NCI-H146 (cell line): ENCODE measurements around the gene TOR1B.
"Not testable (repeated sequence)": the region's sequence is repeated elsewhere in the genome, so short reads cannot be mapped to it uniquely, and the experiment has no call there.

ENCODE experiments used
- DNase-seq: peaks from one replicate; lab custom pipeline; 2025; lab: John Stamatoyannopoulos, UW

Gene TOR1B, protein sequence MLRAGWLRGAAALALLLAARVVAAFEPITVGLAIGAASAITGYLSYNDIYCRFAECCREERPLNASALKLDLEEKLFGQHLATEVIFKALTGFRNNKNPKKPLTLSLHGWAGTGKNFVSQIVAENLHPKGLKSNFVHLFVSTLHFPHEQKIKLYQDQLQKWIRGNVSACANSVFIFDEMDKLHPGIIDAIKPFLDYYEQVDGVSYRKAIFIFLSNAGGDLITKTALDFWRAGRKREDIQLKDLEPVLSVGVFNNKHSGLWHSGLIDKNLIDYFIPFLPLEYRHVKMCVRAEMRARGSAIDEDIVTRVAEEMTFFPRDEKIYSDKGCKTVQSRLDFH

DNA sequence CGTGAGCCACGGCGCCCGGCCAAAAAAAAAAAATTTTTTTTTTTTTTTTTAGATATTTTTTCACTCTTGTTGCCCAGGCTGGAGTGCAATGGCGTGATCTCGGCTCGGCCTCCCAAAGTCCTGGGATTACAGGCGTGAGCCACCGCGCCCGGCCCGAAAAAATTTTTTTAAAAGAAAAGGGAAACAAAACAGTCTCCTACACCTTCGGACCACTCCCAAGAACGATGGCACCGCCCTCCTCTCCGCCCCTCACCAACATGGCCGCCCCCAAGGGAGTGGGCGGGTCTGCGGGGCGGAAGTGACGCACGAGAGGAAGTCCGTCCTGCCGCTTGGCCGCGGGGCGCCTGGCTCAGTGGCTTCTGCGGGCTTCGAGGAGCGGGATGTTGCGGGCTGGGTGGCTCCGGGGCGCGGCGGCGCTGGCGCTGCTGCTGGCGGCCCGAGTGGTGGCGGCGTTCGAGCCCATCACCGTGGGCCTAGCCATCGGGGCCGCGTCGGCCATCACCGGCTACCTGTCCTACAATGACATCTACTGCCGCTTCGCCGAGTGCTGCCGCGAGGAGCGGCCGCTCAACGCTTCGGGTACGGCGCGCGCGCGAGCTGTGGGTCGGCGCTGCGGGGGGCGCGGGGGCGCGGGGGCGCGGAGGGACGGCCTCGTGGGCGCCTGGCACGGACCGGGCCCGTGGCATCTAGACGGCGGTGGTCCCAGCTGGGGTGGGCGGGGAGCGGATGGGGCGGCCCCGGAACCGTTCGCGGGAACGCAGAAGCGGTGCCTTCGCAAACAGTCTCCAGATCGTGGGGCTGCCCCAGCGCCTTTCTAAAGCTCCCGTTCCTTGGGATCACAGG lies at the start of gene TOR1B:
Gene TOR1B, plus strand, starts transcription at position 352 of the 843 bp plus-strand sequence. Its CDS starts 29 bp downstream, at position 381.
- DNase-seq = peak; percentile 91

DNA sequence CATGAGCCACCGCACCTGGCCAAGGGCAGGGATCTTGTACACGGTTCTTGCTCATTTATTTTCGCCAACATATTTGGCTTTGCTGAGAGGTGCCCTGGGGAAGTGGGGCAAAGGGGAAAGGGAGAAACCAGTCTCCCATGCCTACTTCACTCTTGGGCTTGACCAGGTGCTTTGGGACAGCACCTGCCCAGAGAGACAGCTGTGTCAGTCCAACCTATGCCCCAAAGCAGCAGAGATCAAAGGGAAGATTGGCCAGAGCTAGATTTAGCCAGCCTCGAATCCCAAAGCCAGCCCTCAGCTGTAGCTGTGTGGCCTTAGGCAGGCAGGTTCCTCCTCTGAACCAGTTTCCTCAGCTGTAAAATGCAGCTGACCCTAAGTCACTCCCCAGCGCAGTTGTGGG lies 47.8 kb upstream of the TOR1B start:
- DNase-seq = no peak

DNA sequence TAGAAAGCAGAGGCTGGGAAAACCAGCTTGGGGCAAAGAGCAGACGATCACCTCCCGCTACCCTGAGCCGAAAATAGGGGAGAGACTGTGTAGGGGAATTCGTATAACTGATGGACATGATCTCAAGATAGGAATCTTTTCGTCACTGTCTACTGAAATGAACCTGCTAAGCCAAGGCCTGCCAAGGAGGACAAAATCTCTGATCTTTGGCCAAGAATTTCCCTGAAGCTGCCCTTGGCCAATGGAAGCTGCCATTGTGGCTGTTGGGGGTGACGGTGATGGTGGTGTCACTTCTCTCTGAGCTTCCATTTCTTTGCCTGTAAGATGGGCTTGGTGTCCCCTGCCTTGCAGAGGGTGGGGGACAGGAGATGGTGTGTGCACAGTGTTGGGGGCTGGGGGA lies 46.8 kb upstream of the TOR1B start:
- no peak for DNase-seq

DNA sequence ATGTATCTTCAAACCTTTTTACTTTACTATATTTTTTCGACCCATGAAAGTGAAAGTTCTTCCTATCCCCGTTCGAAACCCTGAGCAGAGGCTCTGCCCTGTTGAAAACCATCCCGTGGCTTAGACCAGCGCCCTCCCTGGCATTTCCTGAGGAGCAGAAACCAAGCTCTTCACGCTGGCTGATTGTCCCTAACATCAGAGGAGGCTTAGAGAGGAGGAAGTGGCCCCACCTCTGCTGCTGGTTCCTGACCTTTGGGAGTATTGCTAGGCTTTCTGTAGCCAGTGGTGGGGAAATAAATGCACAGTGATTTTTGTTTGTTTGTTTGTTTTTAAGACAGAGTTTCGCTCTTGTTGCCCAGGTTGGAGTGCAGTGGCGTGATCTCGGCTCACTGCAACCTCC lies 45.9 kb upstream of the TOR1B start:
- no peak for DNase-seq

- no peak for DNase-seq
Observed at GRCh38 chr9:129759319-129759718, 43.7 kb upstream of the TOR1B start.

GRCh38 chr9:129759804-129760502 lies 43.0 kb upstream of the TOR1B start:
- no peak for DNase-seq

- not testable (repeated sequence) for DNase-seq
Observed at GRCh38 chr9:129760784-129761183, 42.2 kb upstream of the TOR1B start.

GRCh38 chr9:129761293-129761900 lies 41.6 kb upstream of the TOR1B start:
- DNase-seq = no peak

- no peak for DNase-seq
Observed at GRCh38 chr9:129761901-129762369, 41.0 kb upstream of the TOR1B start.

DNA sequence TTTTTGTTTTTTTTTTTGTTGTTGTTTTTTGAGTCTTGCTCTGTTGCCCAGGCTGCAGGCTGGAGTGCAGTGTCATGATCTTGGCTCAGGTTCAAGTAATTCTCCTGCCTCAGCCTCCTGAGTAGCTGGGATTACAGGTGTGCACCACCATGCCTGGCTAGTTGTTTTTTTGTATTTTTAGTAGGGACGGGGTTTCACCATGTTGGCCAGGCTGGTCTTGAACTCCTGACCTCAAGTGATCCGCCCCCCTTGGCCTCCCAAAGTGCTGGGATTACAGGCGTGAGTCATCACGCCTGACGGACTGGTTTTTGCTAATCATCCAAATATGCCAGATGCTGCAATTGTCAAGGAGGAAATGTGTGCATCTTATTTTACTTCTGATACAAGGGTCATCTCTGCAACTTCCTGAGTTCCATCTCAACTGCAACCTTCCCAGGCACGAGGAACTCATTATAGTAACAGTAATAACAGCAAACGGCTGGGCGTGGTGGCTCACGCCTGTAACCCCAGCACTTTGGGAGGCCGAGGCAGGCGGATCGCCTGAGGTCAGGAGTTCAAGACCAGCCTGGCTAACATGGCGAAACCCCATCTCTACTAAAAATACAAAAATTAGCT lies 40.5 kb upstream of the TOR1B start:
- not testable (repeated sequence) for DNase-seq

GRCh38 chr9:129762985-129763926 lies 39.7 kb upstream of the TOR1B start:
- DNase-seq = no peak

GRCh38 chr9:129765764-129766317 lies 37.1 kb upstream of the TOR1B start:
- no peak for DNase-seq

DNA sequence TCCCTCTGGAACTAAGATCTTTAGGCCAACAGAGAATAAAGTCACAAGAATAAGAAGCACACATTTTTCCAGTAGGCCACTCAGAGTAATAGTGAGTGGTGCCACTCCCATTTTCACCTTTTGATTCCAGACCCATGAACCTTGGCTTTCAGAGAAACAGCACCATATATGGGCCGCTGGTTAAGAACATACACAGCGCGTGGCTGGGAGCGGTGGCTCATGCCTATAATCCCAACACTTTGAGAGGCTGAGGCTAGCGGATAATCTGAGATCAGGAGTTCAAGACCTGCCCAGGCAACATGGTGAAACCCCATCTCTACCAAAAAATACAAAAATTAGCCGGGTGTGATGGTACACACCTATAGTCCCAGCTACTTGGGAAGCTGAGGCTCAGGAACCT lies 34.5 kb upstream of the TOR1B start:
- no peak for DNase-seq

- DNase-seq = no peak
Observed at GRCh38 chr9:129769669-129770068, 33.3 kb upstream of the TOR1B start.

- DNase-seq = no peak
Observed at GRCh38 chr9:129770741-129771140, 32.2 kb upstream of the TOR1B start.

- DNase-seq = no peak
Observed at GRCh38 chr9:129773262-129774048, 29.5 kb upstream of the TOR1B start.

DNA sequence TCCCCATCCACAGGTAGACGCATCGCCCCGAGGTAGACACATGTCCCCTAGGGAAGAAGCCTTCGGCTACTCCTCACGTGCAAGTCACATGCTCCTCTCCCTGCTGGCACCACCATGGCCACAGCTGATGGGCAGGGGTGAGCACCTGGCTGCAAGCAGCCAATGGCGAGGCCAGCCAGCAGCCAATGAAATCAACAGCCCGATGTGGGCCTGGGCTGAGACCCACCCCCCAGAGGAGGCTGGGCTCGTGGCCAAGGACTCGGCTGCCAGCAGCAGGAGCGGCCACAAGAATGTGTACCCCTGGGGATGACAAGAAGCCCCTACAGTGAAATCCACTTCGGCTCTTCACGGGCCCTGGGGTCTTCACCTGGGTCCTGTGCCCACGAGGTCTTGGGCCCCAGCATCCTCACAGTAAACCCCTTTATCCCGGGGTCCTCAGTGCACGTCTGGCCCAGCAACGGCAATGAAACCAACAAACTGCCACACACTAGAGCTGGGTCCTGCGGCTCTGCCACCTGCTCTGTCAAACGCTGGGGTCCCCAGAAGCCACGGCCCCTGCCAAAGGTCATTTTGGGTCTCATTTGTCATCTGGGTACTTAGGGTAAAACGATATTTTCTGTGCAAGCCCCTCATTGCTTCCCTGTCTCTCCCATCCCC lies 28.1 kb upstream of the TOR1B start:
- DNase-seq = no peak

DNA sequence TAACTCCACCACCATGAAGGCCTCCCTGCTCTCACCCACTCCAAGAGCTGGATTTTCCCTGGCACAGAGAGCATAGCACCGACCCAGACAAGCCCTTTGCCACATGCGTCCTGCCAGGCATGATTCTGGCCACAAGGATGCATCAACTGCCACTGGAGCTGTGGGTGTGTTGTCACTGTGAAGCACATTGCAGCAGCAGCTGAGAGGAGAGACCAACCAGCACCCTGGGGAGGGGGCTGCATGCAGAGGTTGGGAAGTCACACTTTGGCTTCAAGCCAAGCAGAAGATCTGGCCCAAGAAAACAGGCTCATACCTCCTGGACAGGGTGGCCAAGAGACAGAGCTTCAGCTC lies 27.6 kb upstream of the TOR1B start:
- DNase-seq = no peak

DNA sequence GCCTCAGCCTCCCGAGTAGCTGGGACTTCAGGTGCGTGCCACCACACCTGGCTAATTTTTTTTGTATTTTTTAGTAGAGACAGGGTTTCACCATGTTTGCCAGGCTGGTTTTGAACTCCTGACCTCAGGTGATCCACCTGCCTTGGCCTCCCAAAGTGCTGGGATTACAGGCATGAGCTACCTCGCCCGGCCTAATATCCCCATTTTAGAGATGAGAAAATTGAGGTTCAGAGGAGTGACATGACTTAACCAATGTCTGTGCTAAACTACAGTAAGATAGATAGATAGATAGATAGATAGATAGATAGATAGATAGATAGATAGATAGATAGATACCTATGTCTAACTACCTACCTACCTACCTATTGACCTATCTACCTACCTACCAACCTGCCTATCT lies 26.9 kb upstream of the TOR1B start:
- not testable (repeated sequence) for DNase-seq
